Colonic mucosa (tissue), 4 donors: Measurements from ENCODE around the gene ATOSB. TPM values are rescaled to one million over a fixed set of nuclear protein-coding genes. Genes with fewer than 3 reads are reported as not detected.

Source experiments
- DNase-seq: peaks from one replicate; pipeline ENCODE4 v3.0.0-alpha.2; 2020
- H3K27ac ChIP-seq: fragments of 200-600 bp; one replicate; pipeline ENCODE4 v1.8.0; 2021
- H3K27me3 ChIP-seq: fragments of 200-600 bp; one replicate; pipeline ENCODE4 v1.8.0; 2021
- H3K36me3 ChIP-seq: fragments of 200-600 bp; one replicate; pipeline ENCODE4 v1.8.0; 2021
- H3K4me1 ChIP-seq: fragments of 200-600 bp; one replicate; pipeline ENCODE4 v1.8.0; 2021; ENCODE audit warnings: mild to moderate bottlenecking
- H3K4me3 ChIP-seq: fragments of 200-600 bp; one replicate; pipeline ENCODE4 v1.8.0; 2021
- H3K9ac ChIP-seq, 2 donors: one replicate each; pipeline ENCODE4 v1.7.0; 2013; ENCODE audit warnings: control low read depth in 2 of 2, low read depth in 2 of 2, low read length in 2 of 2
- H3K9me3 ChIP-seq: fragments of 200-600 bp; one replicate; pipeline ENCODE4 v1.8.0; 2021
- CTCF ChIP-seq: fragments of 200-600 bp; IDR thresholded peaks from one replicate; pipeline ENCODE4 v1.8.0; 2022; ENCODE audit warnings: antibody characterized with exemption, mild to moderate bottlenecking
- intact Hi-C: fragments of 100-400 bp; cut with DNase I; formaldehyde crosslinking; loops from one replicate; pipeline ENCODE4 v1.14.1; 2022
- total RNA-seq, 2 donors: library from RNA; stranded (reverse); fragmentation: NEBNext Ultra II Directional in 1 of 2; extraction: Animal tissue kit (Norgen Biotek cat#: 25700) in 1 of 2; gene quantifications; one replicate each; pipeline ENCODE4 v1.2.1, GENCODE V29; 2021
- donor health status: healthy.
- donor health status: DM: no; HTN: no; CAD: no.
- donor health status: DM: no; HTN: no; CAD: no.

ATOSB gene
- total RNA-seq, 2 donors from 2014 or later, result 16.8 to 44.6 TPM

- peak within 1 kb of the TSS; percentile 78 for H3K4me3 ChIP-seq
- H3K9ac ChIP-seq, result peak within 1 kb of the TSS; percentile 73 to 83
- DNase-seq, result peak; percentile 96
- H3K36me3 ChIP-seq, result peaks cover under 1% of the 10 kb centered on the region
- no peak for TF ChIP-seq CTCF
- H3K9me3 ChIP-seq, result no peaks in the 10 kb centered on the region
- intact Hi-C loops, result no loop called here
- H3K27ac ChIP-seq, result peak within 1 kb of the TSS; percentile 60
- H3K27me3 ChIP-seq, result no peaks in the 10 kb centered on the region
- H3K4me1 ChIP-seq, result peaks cover 6% of the 10 kb centered on the region
Measured at GRCh38 chr9:35102769-35103659, 12.6 kb downstream of the ATOSB start, which contains the start of gene STOML2. Gene STOML2, minus strand, starts transcription at chr9:35103131. Its CDS starts 37 bp downstream, at chr9:35103094.

GRCh38 chr9:35102465-35102768 lies 13.2 kb downstream of the ATOSB start:
- intact Hi-C loops, result no loop called here
- Histone ChIP-seq H3K4me3 (peak overlapping the region; percentile 78), H3K27ac (peak overlapping the region; percentile 60), H3K36me3 (no peaks in the 10 kb centered on the region), H3K9me3 (no peaks in the 10 kb centered on the region), H3K9ac (peak overlapping the region; percentile 73 to 83), H3K4me1 (peaks cover 6% of the 10 kb centered on the region), H3K27me3 (no peaks in the 10 kb centered on the region)
- no peak for TF ChIP-seq CTCF
- DNase-seq, result no peak

- no peaks in the 10 kb centered on the region for H3K27me3 ChIP-seq
- TF ChIP-seq CTCF, result no peak
- intact Hi-C loops, result loop anchor here (10.0 kb wide), 1 partner anchor 193 kb away; no protein-coding TSS in a partner anchor
Measured at GRCh38 chr9:35097573-35097972, 18.1 kb downstream of the ATOSB start.

GRCh38 chr9:35096035-35096849 lies 19.4 kb downstream of the ATOSB start, which contains the start of gene PIGO:
Gene PIGO, minus strand, starts transcription at chr9:35096591. Its CDS starts 1,026 bp downstream, at chr9:35095565.
- peak; percentile 71 for TF ChIP-seq CTCF
- Histone ChIP-seq H3K27me3 (no peaks in the 10 kb centered on the region), H3K36me3 (no peaks in the 10 kb centered on the region), H3K9me3 (no peaks in the 10 kb centered on the region), H3K27ac (peak within 1 kb of the TSS; percentile 96), H3K9ac (peak within 1 kb of the TSS; percentile 92 to 94), H3K4me1 (no peaks in the 10 kb centered on the region), H3K4me3 (peak within 1 kb of the TSS; percentile 72)
- intact Hi-C loops, result loop anchor here (10.0 kb wide), 1 partner anchor 191 kb away; no protein-coding TSS in a partner anchor
- peak; percentile 90 for DNase-seq

More at GRCh38 chr9:35097573-35097972, 18.1 kb downstream of the ATOSB start:
- H3K27ac ChIP-seq, result no peak overlapping the region
- no peaks in the 10 kb centered on the region for H3K36me3 ChIP-seq
- H3K4me3 ChIP-seq, result no peak overlapping the region
- no peak overlapping the region for H3K9ac ChIP-seq
- no peaks in the 10 kb centered on the region for H3K9me3 ChIP-seq
- DNase-seq, result no peak
- peaks cover 6% of the 10 kb centered on the region for H3K4me1 ChIP-seq

- DNase-seq, result no peak
- Histone ChIP-seq H3K4me1 (no peaks in the 10 kb centered on the region), H3K27ac (no peak overlapping the region), H3K27me3 (no peaks in the 10 kb centered on the region), H3K36me3 (no peaks in the 10 kb centered on the region), H3K9me3 (no peaks in the 10 kb centered on the region), H3K4me3 (no peak overlapping the region), H3K9ac (no peak overlapping the region)
- intact Hi-C loops, result loop anchor here (10.0 kb wide), 1 partner anchor 187 kb away; no protein-coding TSS in a partner anchor
- TF ChIP-seq CTCF, result no peak
Measured at GRCh38 chr9:35091536-35091935, 24.1 kb downstream of the ATOSB start.
